Non-pigmented ciliary epithelial cell (primary cell): ENCODE measurements around the gene TIGIT.
"Not testable (repeated sequence)": the region's sequence is repeated elsewhere in the genome, so short reads cannot be mapped to it uniquely, and the experiment has no call there.

Source experiments
- DNase-seq: peaks from one replicate; pipeline ENCODE4 v3.0.0-alpha.2; 2010; ENCODE audit warnings: low read depth

TIGIT gene

GRCh38 chr3:114293838-114294535 lies at the start of gene TIGIT:
TSS of gene TIGIT (plus strand) at chr3:114294028. CDS start at chr3:114294062, 34 bp downstream.
- DNase-seq = no peak

- no peak for DNase-seq
These were observed 40.9 kb upstream of the TIGIT start for GRCh38 chr3:114252954-114253353.

GRCh38 chr3:114253505-114253904 lies 40.3 kb upstream of the TIGIT start:
- DNase-seq = no peak

GRCh38 chr3:114259566-114259965 lies 34.3 kb upstream of the TIGIT start:
- DNase-seq = no peak

GRCh38 chr3:114260152-114260551 lies 33.7 kb upstream of the TIGIT start:
- DNase-seq = no peak

GRCh38 chr3:114270019-114270418 lies 23.8 kb upstream of the TIGIT start:
- no peak for DNase-seq

- DNase-seq = peak; percentile 8
These were observed 21.6 kb upstream of the TIGIT start for GRCh38 chr3:114272271-114272670.

- no peak for DNase-seq
These were observed 18.9 kb upstream of the TIGIT start for GRCh38 chr3:114274929-114275328.

GRCh38 chr3:114276856-114277255 lies 17.0 kb upstream of the TIGIT start:
- DNase-seq = not testable (repeated sequence)

- no peak for DNase-seq
These were observed 9.2 kb upstream of the TIGIT start for GRCh38 chr3:114284644-114285043.

GRCh38 chr3:114285648-114286230 lies 8.1 kb upstream of the TIGIT start:
- no peak for DNase-seq

- DNase-seq = no peak
These were observed 7.6 kb upstream of the TIGIT start for GRCh38 chr3:114286266-114286665.

- no peak for DNase-seq
These were observed 2.6 kb upstream of the TIGIT start for GRCh38 chr3:114290911-114291901.

GRCh38 chr3:114294940-114295480 lies 1.2 kb downstream of the TIGIT start:
- no peak for DNase-seq

GRCh38 chr3:114295946-114296345 lies 2.1 kb downstream of the TIGIT start:
- no peak for DNase-seq

GRCh38 chr3:114299421-114299820 lies 5.6 kb downstream of the TIGIT start:
- DNase-seq = no peak

- no peak for DNase-seq
These were observed 6.3 kb downstream of the TIGIT start for GRCh38 chr3:114299941-114300624.

GRCh38 chr3:114307222-114307830 lies 13.5 kb downstream of the TIGIT start:
- no peak for DNase-seq

- DNase-seq = no peak
These were observed 14.0 kb downstream of the TIGIT start for GRCh38 chr3:114307832-114308231.

- DNase-seq = no peak
These were observed 14.5 kb downstream of the TIGIT start for GRCh38 chr3:114308377-114308776.

GRCh38 chr3:114308830-114309229 lies 15.0 kb downstream of the TIGIT start:
- DNase-seq = no peak
